H1 (cell line): ENCODE data around the gene OVCA2. TPM values are rescaled to one million over a fixed set of nuclear protein-coding genes. Genes with fewer than 3 reads are reported as not detected.

Source experiments
- CTCF ChIA-PET: fragments of 300-600 bp; sonication (Branson Sonifier 250); formaldehyde crosslinking; loops from one replicate; lab custom pipeline; 2021; ENCODE audit not compliant: partially characterized antibody; lab: Charles Lee
- POLR2A ChIA-PET: fragments of 300-600 bp; sonication (Branson Sonifier 250); formaldehyde crosslinking; loops from one replicate; lab custom pipeline; 2021; ENCODE audit warnings: inconsistent platforms; ENCODE audit not compliant: partially characterized antibody; lab: Charles Lee
- DNase-seq, 2 experiments: peaks; one replicate each; pipeline versions ENCODE4 v3.0.0 to v3.0.0-alpha.2; 2010 to 2022; ENCODE audit warnings: low spot score in 2 of 2, low read depth in 1 of 2, mixed read lengths in 1 of 2
- FAIRE-seq: peaks from 2 replicates; lab custom pipeline; 2011; peaks lifted over from hg19 to GRCh38; lab: Jason Lieb, UNC
- H2AFZ ChIP-seq: 2 replicates; pipeline ENCODE4 v1.8.1; 2012; ENCODE audit warnings: low read length, inconsistent platforms
- H2AK5ac ChIP-seq: 2 replicates; pipeline ENCODE4 v1.6.1; 2013; ENCODE audit warnings: low read depth, low read length
- H2BK120ac ChIP-seq: replicated peaks from 2 replicates; pipeline ENCODE3; 2013; ENCODE audit warnings: low read depth, low read length, inconsistent platforms
- H2BK12ac ChIP-seq: 2 replicates; pipeline ENCODE4 v1.6.1; 2013; ENCODE audit warnings: low read depth, low read length
- H2BK15ac ChIP-seq: 2 replicates; pipeline ENCODE4 v1.6.1; 2013; ENCODE audit warnings: low read length
- H2BK20ac ChIP-seq: 2 replicates; pipeline ENCODE4 v1.6.1; 2013; ENCODE audit warnings: low read length
- H2BK5ac ChIP-seq: 2 replicates; pipeline ENCODE4 v1.6.1; 2013; ENCODE audit warnings: low read depth, low read length
- H3K14ac ChIP-seq: 2 replicates; pipeline ENCODE4 v1.6.1; 2013; ENCODE audit warnings: inconsistent platforms; ENCODE audit not compliant: insufficient read length
- H3K18ac ChIP-seq: 2 replicates; pipeline ENCODE4 v1.6.1; 2013; ENCODE audit warnings: low read length; ENCODE audit errors: extremely low read depth
- H3K23ac ChIP-seq: 2 replicates; pipeline ENCODE4 v1.6.1; 2013; ENCODE audit warnings: inconsistent platforms; ENCODE audit not compliant: insufficient read length
- H3K23me2 ChIP-seq: 2 replicates; pipeline ENCODE4 v1.6.1; 2013; ENCODE audit warnings: low read depth, low read length
- H3K27ac ChIP-seq: 2 replicates; pipeline ENCODE4 v1.6.1; 2011; ENCODE audit warnings: low read depth, low read length, inconsistent platforms
- H3K27me3 ChIP-seq, 4 experiments: replicated peaks in 1 of 4; 1 replicate in 1 of 4; 2 replicates in 3 of 4; pipeline versions ENCODE4 v1.6.1 to v1.8.1; 2011 to 2013; ENCODE audit warnings: low read length in 3 of 4, mild to moderate bottlenecking in 3 of 4, inconsistent platforms in 2 of 4, mixed read lengths in 2 of 4, moderate library complexity in 1 of 4; ENCODE audit not compliant: control insufficient read depth in 3 of 4, insufficient read depth in 3 of 4; ENCODE audit errors: extremely low read depth in 1 of 4
- H3K36me3 ChIP-seq, 4 experiments: 2 replicates each; pipeline versions ENCODE4 v1.6.1 to v1.8.1; 2011 to 2013; ENCODE audit warnings: mild to moderate bottlenecking in 4 of 4, low read length in 3 of 4, moderate library complexity in 2 of 4, control low read depth in 1 of 4, inconsistent platforms in 1 of 4; ENCODE audit not compliant: insufficient read depth in 4 of 4, control insufficient read depth in 2 of 4
- H3K4ac ChIP-seq: replicated peaks from 2 replicates; pipeline ENCODE3; 2013; ENCODE audit warnings: low read length, low read depth, mixed read lengths, inconsistent platforms; ENCODE audit not compliant: insufficient read length
- H3K4me1 ChIP-seq, 4 experiments: replicated peaks in 1 of 4; 1 replicate in 1 of 4; 2 replicates in 3 of 4; pipeline versions ENCODE4 v1.6.1 to v1.8.1; 2011 to 2013; ENCODE audit warnings: low read length in 3 of 4, inconsistent platforms in 2 of 4, mixed read lengths in 1 of 4; ENCODE audit not compliant: insufficient read depth in 4 of 4, control insufficient read depth in 3 of 4
- H3K4me2 ChIP-seq, 2 experiments: 2 replicates each; pipeline versions ENCODE4 v1.6.1 to v1.8.1; 2011 to 2013; ENCODE audit warnings: low read depth in 2 of 2, low read length in 2 of 2, control low read depth in 1 of 2, inconsistent platforms in 1 of 2, mild to moderate bottlenecking in 1 of 2; ENCODE audit not compliant: insufficient read depth in 1 of 2
- H3K4me3 ChIP-seq, 4 experiments: fragments of 200-600, 300-600 bp in 1 of 4; sonication (generic), shearing (Covaris generic), sonication (Bioruptor Twin) in 1 of 4; 2 replicates each; pipeline versions ENCODE4 v1.5.1 to v1.8.1; 2011 to 2016; ENCODE audit warnings: low read length in 4 of 4, low read depth in 3 of 4, control low read depth in 2 of 4, inconsistent platforms in 2 of 4, mild to moderate bottlenecking in 2 of 4, mixed read lengths in 1 of 4, moderate library complexity in 1 of 4; ENCODE audit not compliant: insufficient read depth in 2 of 4; ENCODE audit errors: extremely low read depth in 1 of 4
- H3K56ac ChIP-seq: replicated peaks from 2 replicates; pipeline ENCODE3; 2013; ENCODE audit warnings: low read depth, mild to moderate bottlenecking, mixed read lengths, low read length, inconsistent platforms; ENCODE audit not compliant: insufficient read length
- H3K79me1 ChIP-seq: 2 replicates; pipeline ENCODE4 v1.6.1; 2013; ENCODE audit warnings: low read depth, low read length, control low read depth
- H3K79me2 ChIP-seq, 2 experiments: 2 replicates each; pipeline versions ENCODE4 v1.6.1 to v1.8.1; 2012 to 2013; ENCODE audit warnings: low read length in 2 of 2, mild to moderate bottlenecking in 2 of 2, inconsistent platforms in 1 of 2; ENCODE audit not compliant: insufficient read depth in 2 of 2, control insufficient read depth in 1 of 2
- H3K9ac ChIP-seq, 4 experiments: replicated peaks in 1 of 4; 1 replicate in 1 of 4; 2 replicates in 3 of 4; pipeline versions ENCODE4 v1.6.1 to v1.8.1; 2011 to 2013; ENCODE audit warnings: low read depth in 3 of 4, low read length in 3 of 4, control low read depth in 2 of 4, mild to moderate bottlenecking in 2 of 4, moderate library complexity in 2 of 4, inconsistent platforms in 1 of 4; ENCODE audit errors: extremely low read depth in 1 of 4
- H3K9me3 ChIP-seq, 2 experiments: 2 replicates each; pipeline versions ENCODE4 v1.6.1 to v1.8.1; 2012 to 2013; ENCODE audit warnings: mild to moderate bottlenecking in 2 of 2, moderate library complexity in 2 of 2, control low read depth in 1 of 2, inconsistent platforms in 1 of 2, low read depth in 1 of 2, low read length in 1 of 2, mixed read lengths in 1 of 2; ENCODE audit not compliant: insufficient read depth in 2 of 2
- H4K20me1 ChIP-seq, 2 experiments: replicated peaks in 1 of 2; 2 replicates each; pipeline versions ENCODE3 to v1.8.1; 2011 to 2013; ENCODE audit warnings: inconsistent platforms in 2 of 2, low read length in 2 of 2, mild to moderate bottlenecking in 1 of 2; ENCODE audit not compliant: insufficient read depth in 2 of 2, control insufficient read depth in 1 of 2
- H4K5ac ChIP-seq: 2 replicates; pipeline ENCODE4 v1.6.1; 2013; ENCODE audit warnings: low read length, low read depth, mixed read lengths, inconsistent platforms; ENCODE audit not compliant: insufficient read length
- H4K8ac ChIP-seq: 2 replicates; pipeline ENCODE4 v1.8.0; 2013; ENCODE audit warnings: mild to moderate bottlenecking, moderate library complexity, low read length, inconsistent platforms; ENCODE audit not compliant: insufficient read depth; ENCODE audit errors: extremely low read depth
- H4K91ac ChIP-seq: replicated peaks from 2 replicates; pipeline ENCODE3; 2013; ENCODE audit warnings: low read length, mixed read lengths, inconsistent platforms; ENCODE audit not compliant: insufficient read length
- EZH2 ChIP-seq: fragments of 200-600 bp; sonication (generic); IDR thresholded peaks from 2 replicates; pipeline ENCODE4 v1.7.1; 2012; ENCODE audit warnings: low read depth, mild to moderate bottlenecking, moderate library complexity, low read length, inconsistent platforms; ENCODE audit not compliant: severe bottlenecking
- SUZ12 ChIP-seq: fragments of 200-600 bp; sonication (generic); IDR thresholded peaks from 2 replicates; pipeline ENCODE4 v1.6.1; 2012; ENCODE audit warnings: mild to moderate bottlenecking, inconsistent platforms, low read length, moderate library complexity, mixed read lengths
- TCF12 ChIP-seq: IDR thresholded peaks from 2 replicates; pipeline ENCODE4 v1.6.1; 2011; ENCODE audit warnings: low read depth, mild to moderate bottlenecking, low read length
- WGBS, 2 experiments: shearing (Covaris generic) in 1 of 2; methylation state at CpG; one replicate each; pipeline versions ENCODE4 v1.1.6 to v1.1.7; 2013 to 2015; ENCODE audit warnings: low lambda C conversion rate in 2 of 2, mixed read lengths in 2 of 2, inconsistent platforms in 1 of 2, low coverage in 1 of 2, missing lambda C conversion rate in 1 of 2; ENCODE audit not compliant: insufficient replicate concordance in 2 of 2, insufficient coverage in 1 of 2, insufficient read length in 1 of 2; ENCODE audit errors: extremely low coverage in 1 of 2, missing lambda C conversion rate in 1 of 2; 5-methylcytosine and 5-hydroxymethylcytosine counted together
- polyA plus RNA-seq, 7 experiments: library from polyadenylated mRNA; depleted of rRNA in 3 of 7; stranded (reverse) in 5 of 7; unstranded in 2 of 7; fragments of >200 nt in 5 of 7; fragments of 200-250 nt in 2 of 7; gene quantifications; 1 replicate in 5 of 7; 2 replicates in 1 of 7; 4 replicates in 1 of 7; pipeline versions ENCODE4 v1.2.1 to v1.2.3, GENCODE V29; 2011 to 2013; ENCODE audit warnings: missing spikeins in 2 of 7, mixed read lengths in 2 of 7
- total RNA-seq: library from RNA; stranded (reverse); fragmentation: NEBNext Ultra II Directional; extraction: Animal tissue kit (Norgen Biotek cat#: 25700); gene quantifications from 2 replicates; pipeline ENCODE4 v1.2.1, GENCODE V29; 2021
- TF ChIP-seq, protein P1 (sequence below): IDR thresholded peaks from 2 replicates; pipeline ENCODE4 v1.6.1; 2012; ENCODE audit warnings: inconsistent platforms
- TF ChIP-seq, protein P2 (sequence below): IDR thresholded peaks from 2 replicates; pipeline ENCODE4 v1.6.1; 2012; ENCODE audit warnings: inconsistent platforms

Gene OVCA2
- total and polyA plus RNA-seq, 2 of the 8 experiments (the other 6 are each of a cell fraction or from before 2014, with no cell fraction given) = 15.3 to 37.0 TPM

- Histone ChIP-seq H3K23ac (no peak overlapping the region), H3K4me3 (peak overlapping the region in 1 of 4 experiments; percentile 54; a peak in 2 of 8 replicates)
These were observed 16.2 kb downstream of the OVCA2 start for GRCh38 chr17:2057760-2058585.

More at GRCh38 chr17:2057760-2058585, 16.2 kb downstream of the OVCA2 start:
- Histone ChIP-seq H4K5ac (no peak overlapping the region), H4K8ac (peak overlapping the region; percentile 86), H3K18ac (no peak overlapping the region; the same call in none of the 2 replicates), H3K9me3 (peaks cover 0 to 7% of the 10 kb centered on the region in 2 experiments; a peak in 1 of 4 replicates), H2BK120ac (no peak overlapping the region), H3K36me3 (peaks cover 0 to 14% (median 0%) of the 10 kb centered on the region in 4 experiments; a peak in 1 of 8 replicates), H3K27ac (no peak overlapping the region), H3K9ac (no peak overlapping the region), H3K79me1 (no peaks in the 10 kb centered on the region), H3K4ac (peak overlapping the region; percentile 44), H3K27me3 (peaks cover 59 to 83% (median 76%) of the 10 kb centered on the region in 4 experiments), H3K4me2 (peak overlapping the region; percentile 52 to 62), H2BK12ac (peak overlapping the region; percentile 80; the same call in 1 of the 2 replicates), H4K20me1 (peaks cover 12 to 20% of the 10 kb centered on the region in 2 experiments), H3K14ac (no peak overlapping the region), H2BK15ac (peak overlapping the region; percentile 88; the same call in 1 of the 2 replicates), H2AK5ac (no peak overlapping the region; the same call in 1 of the 2 replicates), H3K4me1 (peaks cover 0 to 26% (median 17%) of the 10 kb centered on the region in 4 experiments; a peak in 6 of 7 replicates), H3K79me2 (no peaks in the 10 kb centered on the region), H2AFZ (no peak overlapping the region), H2BK5ac (0 out of 2 replicates have a peak overlapping the region, but pooled peaks have one; percentile 16), H3K23me2 (peaks cover 6% of the 10 kb centered on the region; the same call in 1 of the 2 replicates), H4K91ac (no peak overlapping the region), H2BK20ac (no peak overlapping the region), H3K56ac (no peak overlapping the region)
- WGBS, 2 experiments = 40% methylated on average over 57 of the region's 98 CpGs; no CpG with 5 or more reads in 1 of the 2 experiments
- DNase-seq (peak in 1 of 2 experiments; percentile 70), FAIRE-seq (no peak)
- TF ChIP-seq SUZ12 (peak; percentile 90), EZH2 (peak; percentile 80), TCF12 (no peak)
- TF ChIP-seq, protein P1, sequence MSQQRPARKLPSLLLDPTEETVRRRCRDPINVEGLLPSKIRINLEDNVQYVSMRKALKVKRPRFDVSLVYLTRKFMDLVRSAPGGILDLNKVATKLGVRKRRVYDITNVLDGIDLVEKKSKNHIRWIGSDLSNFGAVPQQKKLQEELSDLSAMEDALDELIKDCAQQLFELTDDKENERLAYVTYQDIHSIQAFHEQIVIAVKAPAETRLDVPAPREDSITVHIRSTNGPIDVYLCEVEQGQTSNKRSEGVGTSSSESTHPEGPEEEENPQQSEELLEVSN = peak; percentile 82
- TF ChIP-seq, protein P2, sequence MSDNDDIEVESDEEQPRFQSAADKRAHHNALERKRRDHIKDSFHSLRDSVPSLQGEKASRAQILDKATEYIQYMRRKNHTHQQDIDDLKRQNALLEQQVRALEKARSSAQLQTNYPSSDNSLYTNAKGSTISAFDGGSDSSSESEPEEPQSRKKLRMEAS = peak; percentile 85
- CTCF ChIA-PET = interaction anchor here (0.7 to 9.3 kb wide), 42 partner anchors 7 to 311 kb away, joined by 3 to 122 read pairs (median 4); partner anchors contain the start of gene OVCA2
- POLR2A ChIA-PET = interaction anchor here (1.5 to 2.6 kb wide), 3 partner anchors 33 to 278 kb away, joined by 3 to 8 read pairs (median 7); partner anchors contain the start of gene TSR1
